Astrocyte (in vitro differentiated cells and primary cell): ENCODE measurements around the gene FRMD4A.

Experiments
- CTCF ChIP-seq: IDR thresholded peaks from 2 replicates; pipeline ENCODE4 v1.5.1; 2011; ENCODE audit warnings: low read depth, mild to moderate bottlenecking, inconsistent platforms, low read length, moderate library complexity; ENCODE audit not compliant: insufficient read depth
- EZH2 ChIP-seq: IDR thresholded peaks from 2 replicates; pipeline ENCODE4 v1.6.1; 2012; ENCODE audit warnings: mild to moderate bottlenecking, low read length, inconsistent platforms; ENCODE audit not compliant: insufficient read depth

- TF ChIP-seq CTCF (no peak), EZH2 (no peak)
Observed at GRCh38 chr10:13773043-13773442, 557.7 kb downstream of the FRMD4A start.
